ENCODE results near the gene LSR.
"Not testable (repeated sequence)": the region's sequence is repeated elsewhere in the genome, so short reads cannot be mapped to it uniquely, and the experiment has no call there.

The LSR gene

DNA sequence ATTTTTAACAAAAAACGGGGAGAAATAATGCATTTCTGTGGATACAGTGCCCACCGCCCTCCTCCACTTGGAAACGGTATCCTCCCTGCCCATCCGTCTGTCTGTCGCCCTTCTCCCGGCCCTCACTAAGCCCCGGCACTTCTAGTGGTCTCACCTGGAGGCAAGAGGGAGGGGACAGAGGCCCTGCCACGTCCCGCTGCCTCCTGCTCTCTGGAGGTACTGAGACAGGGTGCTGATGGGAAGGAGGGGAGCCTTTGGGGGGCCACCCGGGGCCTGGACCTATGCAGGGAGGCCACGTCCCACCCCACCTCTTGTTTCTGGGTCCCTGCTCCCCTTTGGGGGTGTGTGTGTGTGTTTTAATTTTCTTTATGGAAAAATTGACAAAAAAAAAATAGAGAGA is 30.6 kb downstream of the LSR start:
- no peak overlapping the region for H3K4me3 ChIP-seq (ENCODE audit: low read depth, low read length)
- TF ChIP-seq CTCF (IDR thresholded peaks at IDR 0.05; ENCODE audit: low read depth, low read length): no peak

- TF ChIP-seq CTCF (IDR thresholded peaks at IDR 0.05; ENCODE audit: low read depth, low read length): no peak
- H3K4me3 ChIP-seq (ENCODE audit: low read depth, low read length): no peak overlapping the region
Observed at GRCh38 chr19:35279985-35280821, 31.4 kb downstream of the LSR start.

- no peak for TF ChIP-seq CTCF (IDR thresholded peaks at IDR 0.05; ENCODE audit: low read depth, low read length)
- no peak overlapping the region for H3K4me3 ChIP-seq (ENCODE audit: low read depth, low read length)
Observed at GRCh38 chr19:35281303-35281702, 32.5 kb downstream of the LSR start.

DNA sequence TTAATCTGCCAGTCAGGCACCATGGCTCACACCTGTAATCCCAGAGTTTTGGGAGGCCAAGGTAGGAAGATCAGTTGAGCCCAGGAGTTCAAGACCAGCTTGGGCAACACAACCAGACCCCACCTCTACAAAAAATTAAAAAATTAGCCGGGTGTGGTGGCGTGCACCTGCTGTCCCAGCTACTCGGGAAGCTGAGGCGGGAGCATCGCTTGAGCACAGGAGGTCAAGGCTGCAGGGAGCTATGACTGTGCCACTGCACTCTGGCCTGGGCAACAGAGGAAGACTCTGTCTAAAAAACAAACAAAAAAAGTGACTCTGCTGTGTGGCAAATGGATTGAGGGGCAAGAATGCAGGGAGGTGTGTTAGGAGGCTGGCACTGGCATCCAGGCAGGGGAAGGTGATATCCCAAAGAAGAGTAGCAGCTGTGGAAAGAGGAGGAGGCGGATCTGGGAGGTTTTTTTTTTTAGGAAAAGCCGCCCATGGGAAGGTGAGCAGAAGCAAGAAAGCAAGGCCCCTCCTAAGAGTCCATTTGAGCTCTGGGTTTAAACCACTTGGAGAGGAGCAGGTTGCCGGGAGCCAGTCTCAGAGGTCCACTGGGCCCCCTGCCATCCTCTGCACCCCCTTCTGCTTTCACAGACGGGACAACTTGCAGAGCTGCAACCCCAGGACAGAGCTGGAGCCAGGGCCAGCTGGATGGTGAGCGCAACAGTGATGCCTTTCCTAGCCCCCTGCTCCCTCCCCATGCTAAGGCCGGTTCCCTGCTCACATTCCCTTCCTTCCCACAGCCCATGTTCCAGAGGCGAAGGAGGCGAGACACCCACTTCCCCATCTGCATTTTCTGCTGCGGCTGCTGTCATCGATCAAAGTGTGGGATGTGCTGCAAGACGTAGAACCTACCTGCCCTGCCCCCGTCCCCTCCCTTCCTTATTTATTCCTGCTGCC is 35.6 kb downstream of the LSR start:
- no peak overlapping the region for H3K4me3 ChIP-seq (ENCODE audit: low read depth, low read length)
- TF ChIP-seq CTCF (IDR thresholded peaks at IDR 0.05; ENCODE audit: low read depth, low read length): no peak

DNA sequence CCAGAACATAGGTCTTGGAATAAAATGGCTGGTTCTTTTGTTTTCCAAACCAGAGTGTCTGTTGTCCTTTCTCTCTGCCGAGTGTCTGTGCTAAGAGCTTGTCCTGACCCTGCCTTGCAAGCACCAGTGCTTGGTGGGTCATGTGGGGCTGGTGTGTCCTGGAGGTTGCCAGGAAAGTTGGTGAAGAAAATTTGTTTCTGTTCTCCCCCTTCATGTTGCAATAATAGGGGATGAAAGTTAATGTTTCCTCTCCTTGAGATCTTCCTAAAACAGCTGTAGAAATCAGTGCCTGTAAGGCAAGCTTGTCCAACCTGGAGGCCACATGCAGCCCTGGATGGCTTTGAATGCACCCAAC is 36.3 kb downstream of the LSR start:
- no peak for TF ChIP-seq CTCF (IDR thresholded peaks at IDR 0.05; ENCODE audit: low read depth, low read length)

GRCh38 chr19:35285465-35285864 is 36.7 kb downstream of the LSR start:
- H3K4me3 ChIP-seq (ENCODE audit: low read depth, low read length): not testable (repeated sequence)

More for the DNA sequence above, 36.3 kb downstream of the LSR start:
- H3K4me3 ChIP-seq (ENCODE audit: low read depth, low read length): no peak overlapping the region

GRCh38 chr19:35286101-35286500 is 37.3 kb downstream of the LSR start:
- not testable (repeated sequence) for H3K4me3 ChIP-seq (ENCODE audit: low read depth, low read length)

DNA sequence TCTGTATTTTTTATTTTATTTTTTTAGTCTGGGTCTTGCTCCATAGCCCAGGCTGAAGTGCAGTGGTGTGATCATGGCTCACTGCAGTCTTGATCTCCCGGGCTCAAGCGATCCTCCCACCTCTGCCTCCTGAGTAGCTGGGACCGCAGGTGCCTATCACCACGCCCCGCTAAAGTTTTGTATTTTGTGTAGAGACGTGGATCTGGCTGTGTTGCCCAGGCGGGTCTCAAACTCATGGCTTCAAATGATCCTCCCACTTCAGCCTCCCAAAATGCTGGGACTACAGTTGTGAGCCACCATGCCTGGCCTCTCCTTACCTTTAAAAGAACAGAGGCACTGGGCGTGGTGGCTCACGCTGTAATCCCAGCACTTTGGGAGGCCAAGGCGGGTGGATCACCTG is 38.9 kb downstream of the LSR start:
- H3K4me3 ChIP-seq (ENCODE audit: low read depth, low read length): no peak overlapping the region
- no peak for TF ChIP-seq CTCF (IDR thresholded peaks at IDR 0.05; ENCODE audit: low read depth, low read length)

Data from WI38 (cell line).